Progenitor cell of endocrine pancreas (in vitro differentiated cells): ENCODE data around the gene SCARF2. TPM values are rescaled to one million over a fixed set of nuclear protein-coding genes. Genes with fewer than 3 reads are reported as not detected.

Experiments
- DNase-seq: peaks from one replicate; pipeline ENCODE4 v3.0.0; 2021; ENCODE audit warnings: low spot score; ENCODE audit not compliant: unreplicated experiment
- H3K27ac Mint-ChIP-seq: 2 replicates; pipeline ENCODE4 v1.8.0; 2021; ENCODE audit warnings: mild to moderate bottlenecking, moderate library complexity, mixed read lengths
- H3K27me3 Mint-ChIP-seq: 2 replicates; pipeline ENCODE4 v1.8.0; 2021; ENCODE audit warnings: mixed read lengths
- H3K36me3 Mint-ChIP-seq: 2 replicates; pipeline ENCODE4 v1.8.0; 2022; ENCODE audit warnings: mixed read lengths; ENCODE audit not compliant: insufficient read depth
- H3K4me1 Mint-ChIP-seq: 2 replicates; pipeline ENCODE4 v1.8.0; 2021; ENCODE audit warnings: low read depth, mixed read lengths
- H3K4me3 Mint-ChIP-seq: 2 replicates; pipeline ENCODE4 v1.8.0; 2021; ENCODE audit warnings: low read depth, mild to moderate bottlenecking, moderate library complexity, mixed read lengths
- H3K9me3 Mint-ChIP-seq: 2 replicates; pipeline ENCODE4 v1.8.0; 2021; ENCODE audit warnings: low read depth, mixed read lengths
- CTCF ChIP-seq: fragments of 200-600 bp; sonication (generic); IDR thresholded peaks from one replicate; pipeline ENCODE4 v1.5.0; 2021; ENCODE audit warnings: antibody characterized with exemption, mild to moderate bottlenecking; ENCODE audit not compliant: unreplicated experiment
- total RNA-seq: library from RNA; stranded (reverse); gene quantifications from 2 replicates; pipeline ENCODE4 v1.2.1, GENCODE V29; 2021

Gene SCARF2
- total RNA-seq, 1 donor from 2014 or later, result 14.4 TPM

- no peaks in the 10 kb centered on the region for H3K9me3 Mint-ChIP-seq
- H3K27me3 Mint-ChIP-seq, result peaks cover 54% of the 10 kb centered on the region
Observed at GRCh38 chr22:20432244-20432686, 5.4 kb downstream of the SCARF2 start.

GRCh38 chr22:20431511-20432192, 6.0 kb downstream of the SCARF2 start:
- Mint-ChIP-seq H3K9me3 (no peaks in the 10 kb centered on the region), H3K4me1 (no peaks in the 10 kb centered on the region), H3K27me3 (peaks cover 49% of the 10 kb centered on the region), H3K4me3 (peak overlapping the region; percentile 51), H3K36me3 (peaks cover 16% of the 10 kb centered on the region), H3K27ac (no peak overlapping the region)
- TF ChIP-seq CTCF, result no peak
- DNase-seq, result no peak

More at GRCh38 chr22:20432244-20432686, 5.4 kb downstream of the SCARF2 start:
- peaks cover 12% of the 10 kb centered on the region for H3K36me3 Mint-ChIP-seq
- no peak for DNase-seq
- no peak overlapping the region for H3K27ac Mint-ChIP-seq
- no peak overlapping the region for H3K4me3 Mint-ChIP-seq
- peaks cover 5% of the 10 kb centered on the region for H3K4me1 Mint-ChIP-seq
- no peak for TF ChIP-seq CTCF

- peaks cover 16% of the 10 kb centered on the region for H3K36me3 Mint-ChIP-seq
- peak; percentile 58 for DNase-seq
- no peak overlapping the region for H3K27ac Mint-ChIP-seq
- peak; percentile 64 for TF ChIP-seq CTCF
- peaks cover 48% of the 10 kb centered on the region for H3K27me3 Mint-ChIP-seq
- H3K4me3 Mint-ChIP-seq, result peak overlapping the region; percentile 57
- no peaks in the 10 kb centered on the region for H3K9me3 Mint-ChIP-seq
- no peaks in the 10 kb centered on the region for H3K4me1 Mint-ChIP-seq
Observed at GRCh38 chr22:20430720-20431510, 6.7 kb downstream of the SCARF2 start.

- Mint-ChIP-seq H3K9me3 (no peaks in the 10 kb centered on the region), H3K36me3 (peaks cover 16% of the 10 kb centered on the region), H3K4me3 (no peak overlapping the region), H3K27me3 (peaks cover 41% of the 10 kb centered on the region), H3K4me1 (no peaks in the 10 kb centered on the region), H3K27ac (no peak overlapping the region)
- DNase-seq, result no peak
- TF ChIP-seq CTCF, result no peak
Observed at GRCh38 chr22:20430101-20430719, 7.4 kb downstream of the SCARF2 start.
